ENCODE data around the gene TP53TG5.

TP53TG5 gene

GRCh38 chr20:45378191-45378590 lies at the start of gene TP53TG5:
Gene TP53TG5, minus strand, starts transcription at chr20:45378325. Its CDS starts 89 bp downstream, at chr20:45378236.
- no peak for DNase-seq

DNA sequence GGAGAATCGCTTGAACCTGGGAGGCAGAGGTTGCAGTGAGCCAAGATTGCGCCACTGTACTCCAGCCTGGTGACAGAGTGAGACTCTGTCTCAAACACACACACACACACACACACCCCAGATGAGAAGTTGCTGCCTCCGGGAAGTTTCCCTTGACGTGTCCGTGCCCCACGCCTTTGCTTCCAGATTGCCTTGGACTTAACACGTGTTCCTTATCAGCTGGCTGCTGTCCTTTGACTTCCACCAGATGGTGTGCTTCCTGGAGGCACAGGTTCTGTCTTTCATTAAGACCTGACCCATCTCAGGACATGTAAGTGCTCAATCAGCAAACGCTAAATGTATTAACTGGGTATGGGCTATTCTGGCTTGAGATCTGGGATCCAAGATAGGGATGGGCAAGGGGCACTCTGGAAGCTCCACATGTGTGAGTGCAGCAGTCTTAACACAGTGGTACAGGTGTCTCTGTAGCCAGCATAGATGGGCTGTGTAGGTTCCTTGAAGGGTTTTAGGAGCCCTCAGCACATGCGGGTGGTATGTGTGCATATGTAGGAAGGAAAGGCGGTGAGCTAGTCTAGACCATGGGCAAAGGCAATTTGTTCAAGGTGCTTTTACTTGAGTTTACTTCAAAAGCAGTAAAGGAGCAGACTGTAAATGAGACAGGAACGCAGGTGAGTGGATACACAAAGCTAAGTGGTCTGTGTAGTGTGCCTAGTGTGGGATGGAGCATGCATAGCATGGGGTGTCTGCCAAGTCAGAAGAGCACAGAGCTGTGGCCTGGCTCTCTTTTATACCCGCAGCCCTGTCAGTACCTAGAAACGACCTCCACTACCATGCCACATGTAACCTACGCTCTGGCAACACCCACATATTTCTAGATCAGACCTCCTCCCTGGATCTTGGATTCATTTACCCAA lies 49.4 kb upstream of the TP53TG5 start:
- DNase-seq, result no peak

GRCh38 chr20:45426320-45427016 lies 48.3 kb upstream of the TP53TG5 start:
- no peak for DNase-seq

DNA sequence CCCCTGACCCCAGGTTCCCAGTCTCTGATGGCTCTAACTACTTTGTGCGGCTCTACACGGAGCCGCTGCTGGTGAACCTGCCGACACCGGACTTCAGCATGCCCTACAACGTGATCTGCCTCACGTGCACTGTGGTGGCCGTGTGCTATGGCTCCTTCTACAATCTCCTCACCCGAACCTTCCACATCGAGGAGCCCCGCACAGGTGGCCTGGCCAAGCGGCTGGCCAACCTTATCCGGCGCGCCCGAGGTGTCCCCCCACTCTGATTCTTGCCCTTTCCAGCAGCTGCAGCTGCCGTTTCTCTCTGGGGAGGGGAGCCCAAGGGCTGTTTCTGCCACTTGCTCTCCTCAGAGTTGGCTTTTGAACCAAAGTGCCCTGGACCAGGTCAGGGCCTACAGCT lies 47.4 kb upstream of the TP53TG5 start:
- no peak for DNase-seq

DNA sequence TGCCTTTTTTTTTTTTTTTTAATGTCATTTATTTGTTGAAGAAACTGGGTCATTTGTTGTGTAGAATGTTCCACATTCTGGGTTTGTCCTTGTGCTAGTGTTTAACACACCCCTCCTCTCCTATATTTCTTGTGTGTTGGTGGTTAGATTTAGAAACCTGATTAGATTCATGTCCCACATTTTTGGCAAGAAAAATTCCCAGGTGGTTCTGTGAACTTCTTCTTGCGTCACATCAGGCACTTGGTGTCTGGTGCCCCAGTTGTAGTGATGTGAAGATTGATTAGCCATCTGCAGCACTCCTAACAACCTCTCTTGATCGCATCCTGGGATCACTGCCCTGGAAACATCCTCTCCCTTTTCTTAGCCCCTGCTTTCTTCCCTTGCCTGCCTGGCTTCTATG lies 45.6 kb upstream of the TP53TG5 start:
- no peak for DNase-seq

- DNase-seq, result no peak
Observed at GRCh38 chr20:45420125-45420524, 42.0 kb upstream of the TP53TG5 start.

DNA sequence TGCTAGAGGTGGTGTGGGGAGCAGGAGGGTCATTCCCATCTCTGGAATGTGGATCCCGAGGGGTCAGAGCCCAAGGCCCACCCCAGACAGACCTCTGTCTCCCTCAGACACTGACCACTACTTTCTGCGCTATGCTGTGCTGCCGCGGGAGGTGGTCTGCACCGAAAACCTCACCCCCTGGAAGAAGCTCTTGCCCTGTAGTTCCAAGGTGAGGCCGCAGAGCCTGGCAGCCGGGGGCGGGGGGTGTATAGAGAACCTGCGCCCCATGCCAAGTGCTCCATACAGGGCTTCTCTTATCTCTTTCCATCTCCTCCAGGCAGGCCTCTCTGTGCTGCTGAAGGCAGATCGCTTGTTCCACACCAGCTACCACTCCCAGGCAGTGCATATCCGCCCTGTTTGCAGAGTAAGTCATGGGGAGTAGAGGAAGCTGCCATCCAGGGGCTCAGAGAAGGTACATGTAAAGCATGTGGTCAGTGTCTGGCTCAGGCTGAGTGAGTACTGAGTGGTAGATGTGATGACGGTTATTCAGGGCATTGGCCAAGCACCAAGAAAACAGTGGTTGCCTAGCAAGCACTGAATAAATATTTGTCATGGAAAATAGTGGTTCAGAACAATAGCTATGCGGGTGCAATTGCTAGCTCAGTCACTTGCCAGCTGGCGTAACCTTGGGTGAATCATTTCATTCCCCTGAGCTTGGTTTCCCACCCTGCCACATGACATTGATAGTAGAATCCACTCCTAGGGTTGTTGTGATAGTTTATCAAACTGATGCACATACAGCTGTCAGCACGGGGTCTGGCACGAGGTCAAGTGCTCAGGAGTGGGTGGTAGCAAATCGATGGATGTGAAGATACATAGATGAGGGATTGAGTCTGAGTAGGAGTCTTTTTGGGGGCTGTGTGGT lies 41.3 kb upstream of the TP53TG5 start:
- no peak for DNase-seq

- DNase-seq, result no peak
Observed at GRCh38 chr20:45416917-45417316, 38.8 kb upstream of the TP53TG5 start.

DNA sequence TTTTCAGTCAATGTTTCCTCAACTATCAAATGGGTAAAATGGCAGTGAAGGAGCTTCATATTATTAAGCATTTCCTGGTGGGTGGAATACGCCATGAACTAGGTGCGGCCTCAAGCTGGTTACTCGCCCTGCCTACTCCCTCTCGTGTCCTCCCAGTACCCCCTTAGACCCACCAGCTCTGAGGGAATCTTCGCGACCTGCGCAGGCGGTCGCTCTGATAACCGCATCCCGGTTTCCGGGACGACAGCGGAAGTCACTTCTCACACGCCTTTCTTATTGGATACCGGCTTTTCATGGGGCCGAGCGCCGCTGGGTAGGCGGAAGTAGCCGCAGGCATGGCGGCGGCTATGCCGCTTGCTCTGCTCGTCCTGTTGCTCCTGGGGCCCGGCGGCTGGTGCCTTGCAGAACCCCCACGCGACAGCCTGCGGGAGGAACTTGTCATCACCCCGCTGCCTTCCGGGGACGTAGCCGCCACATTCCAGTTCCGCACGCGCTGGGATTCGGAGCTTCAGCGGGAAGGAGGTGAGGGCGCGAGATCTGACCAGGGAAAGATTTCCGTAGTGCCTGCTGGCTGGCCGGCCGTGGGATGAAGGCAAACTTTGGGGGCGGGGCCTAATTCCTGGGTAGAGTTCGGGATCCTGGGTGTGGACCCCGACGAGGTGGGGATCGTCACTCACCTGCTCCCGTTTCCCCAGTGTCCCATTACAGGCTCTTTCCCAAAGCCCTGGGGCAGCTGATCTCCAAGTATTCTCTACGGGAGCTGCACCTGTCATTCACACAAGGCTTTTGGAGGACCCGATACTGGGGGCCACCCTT lies 37.9 kb upstream of the TP53TG5 start, which contains the start of gene PIGT:
PIGT (plus strand) TSS at position 320 of the 816 bp plus-strand sequence; CDS start at position 336, 16 bp downstream.
- DNase-seq, result peak; percentile 44 to 47

- DNase-seq, result no peak
Observed at GRCh38 chr20:45413479-45413878, 35.4 kb upstream of the TP53TG5 start.

- DNase-seq, result no peak
Observed at GRCh38 chr20:45412653-45413052, 34.5 kb upstream of the TP53TG5 start.

DNA sequence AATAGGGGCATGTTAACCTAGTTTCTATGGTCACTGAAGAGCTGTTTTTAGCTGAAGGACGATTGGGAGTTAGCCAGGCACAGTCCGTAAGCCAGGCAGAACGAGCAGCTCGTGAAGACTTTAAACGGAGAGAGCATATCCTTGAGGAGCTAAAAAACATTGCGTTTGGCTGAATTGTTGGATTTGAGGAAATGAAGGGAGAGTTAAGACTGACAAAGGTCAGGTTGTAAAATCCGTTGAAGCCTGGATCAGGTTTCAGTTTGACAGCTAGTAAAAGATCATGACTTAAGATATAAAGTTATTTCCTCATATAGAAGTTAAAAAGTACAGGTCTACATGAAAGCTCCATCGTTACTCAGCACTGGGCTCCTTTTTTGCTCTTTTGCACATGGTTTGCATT lies 32.8 kb upstream of the TP53TG5 start:
- DNase-seq, result no peak

DNA sequence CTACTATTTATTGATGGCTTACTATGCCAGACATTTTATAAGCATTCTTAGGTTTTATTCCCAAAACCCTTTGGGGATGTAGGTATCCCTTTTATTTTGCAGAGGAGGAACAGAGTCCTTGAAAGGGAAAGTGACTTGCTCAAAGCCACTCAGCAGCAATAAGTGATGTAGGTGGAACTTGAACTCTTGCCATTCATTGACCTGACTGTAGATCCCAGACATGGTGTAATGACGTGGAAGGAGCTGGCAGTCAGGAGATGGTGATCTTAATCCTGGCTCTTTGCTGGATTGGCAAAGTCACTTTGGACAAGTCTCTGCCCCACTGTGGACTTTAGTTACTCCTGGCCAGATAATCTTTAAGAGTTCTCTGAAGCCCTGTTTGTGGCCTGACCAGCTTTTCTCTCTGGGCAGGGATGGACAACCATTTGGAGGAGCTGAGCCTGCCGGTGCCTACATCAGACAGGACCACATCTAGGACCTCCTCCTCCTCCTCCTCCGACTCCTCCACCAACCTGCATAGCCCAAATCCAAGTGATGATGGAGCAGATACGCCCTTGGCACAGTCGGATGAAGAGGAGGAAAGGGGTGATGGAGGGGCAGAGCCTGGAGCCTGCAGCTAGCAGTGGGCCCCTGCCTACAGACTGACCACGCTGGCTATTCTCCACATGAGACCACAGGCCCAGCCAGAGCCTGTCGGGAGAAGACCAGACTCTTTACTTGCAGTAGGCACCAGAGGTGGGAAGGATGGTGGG lies 31.6 kb upstream of the TP53TG5 start:
- DNase-seq, result no peak

DNA sequence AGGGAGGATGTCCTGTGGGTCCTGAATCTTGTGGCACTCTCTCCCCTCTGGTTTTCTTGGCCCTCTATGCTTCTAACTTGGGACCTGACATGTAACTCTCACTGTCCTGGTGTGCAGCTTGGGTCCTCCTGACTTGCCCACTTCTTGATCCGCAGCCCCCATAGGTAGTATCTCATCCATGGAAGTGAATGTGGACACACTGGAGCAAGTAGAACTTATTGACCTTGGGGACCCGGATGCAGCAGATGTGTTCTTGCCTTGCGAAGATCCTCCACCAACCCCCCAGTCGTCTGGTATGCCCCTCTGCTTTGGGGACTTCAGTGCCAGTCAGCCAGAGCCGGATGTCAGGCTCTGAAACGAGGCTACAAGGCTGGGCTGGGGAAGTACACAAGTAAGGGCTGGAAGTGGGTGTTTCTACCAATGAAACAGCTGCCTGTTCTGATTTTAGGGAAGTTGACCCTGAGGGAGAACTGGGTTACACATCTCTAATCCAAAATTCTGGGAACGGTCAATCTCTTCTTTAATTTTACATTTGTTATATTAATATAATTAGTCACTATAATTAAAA lies 30.6 kb upstream of the TP53TG5 start:
- no peak for DNase-seq

- DNase-seq, result no peak
Observed at GRCh38 chr20:45407783-45408645, 29.9 kb upstream of the TP53TG5 start, which contains the start of gene DBNDD2. Gene DBNDD2, plus strand, starts transcription at chr20:45408289. Its CDS starts 179 bp downstream, at chr20:45408468.

GRCh38 chr20:45407067-45407745 lies 29.1 kb upstream of the TP53TG5 start:
- DNase-seq, result no peak

GRCh38 chr20:45406260-45407066 lies 28.3 kb upstream of the TP53TG5 start:
- DNase-seq, result no peak

DNA sequence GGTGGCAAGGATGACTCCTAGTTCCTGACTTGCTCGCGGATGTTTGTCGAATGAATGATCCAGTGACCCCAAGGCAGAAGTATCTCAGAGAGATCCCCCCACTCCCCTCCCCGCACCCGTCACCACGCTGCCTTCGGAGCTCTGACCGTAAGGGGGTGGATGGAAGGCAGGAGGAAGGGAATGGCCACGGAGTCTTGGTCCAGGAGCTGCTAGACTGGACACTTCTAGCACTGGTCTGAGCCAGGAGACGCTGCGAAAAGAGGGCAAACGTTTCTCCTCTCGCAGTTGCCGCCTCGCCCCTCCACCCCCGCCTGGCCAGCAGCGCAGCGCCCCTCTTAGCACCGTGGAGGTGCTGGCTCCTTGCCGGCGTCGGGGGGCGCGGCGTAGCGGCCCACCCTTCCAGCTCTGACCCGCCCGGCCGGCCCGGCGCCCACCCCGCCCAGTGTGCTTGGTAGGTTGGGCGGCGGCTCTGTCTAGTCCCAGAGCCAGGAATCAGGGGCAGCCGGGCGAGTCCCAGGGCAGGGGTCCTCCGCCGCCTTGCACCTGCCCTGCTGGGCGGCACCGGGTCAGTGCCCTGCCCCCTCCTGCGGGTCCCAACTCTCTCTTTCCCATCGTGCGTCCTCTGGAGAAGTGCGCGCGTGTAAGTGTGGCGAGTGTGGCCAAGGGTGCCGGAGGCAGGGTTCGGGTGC lies 27.6 kb upstream of the TP53TG5 start:
- DNase-seq, result no peak
